IMR-90 (cell line): ENCODE results near the gene PCP4L1. TPM values are rescaled to one million over a fixed set of nuclear protein-coding genes. Genes with fewer than 3 reads are reported as not detected.

Experiments used
- ATAC-seq: fragments of 200-7000 bp; cut with Tn5 transposase; 2 replicates; pipeline ENCODE4 v1.9.1; 2020; ENCODE audit warnings: low read depth, mild to moderate bottlenecking, moderate library complexity
- BruUV-seq: library from RNA; stranded (reverse); fragments of 400-500 nt; replicated peaks from 2 replicates; lab custom pipeline; 2021; lab: Mats Ljungman, UMichigan
- CTCF ChIA-PET: fragments of 300-600 bp; formaldehyde crosslinking; extraction: SDS; loops from one replicate; lab custom pipeline; 2021; ENCODE audit warnings: antibody characterized with exemption; lab: Yijun Ruan, JAX
- POLR2A ChIA-PET: fragments of 300-600 bp; sonication (Branson Sonifier 250); formaldehyde crosslinking; loops from one replicate; lab custom pipeline; 2022; ENCODE audit warnings: antibody characterized with exemption; ENCODE audit not compliant: unreplicated experiment; lab: Charles Lee
- DNase-seq: peaks from one replicate; pipeline ENCODE4 v3.0.0; 2013
- H2AFZ ChIP-seq: replicated peaks from 2 replicates; pipeline ENCODE3; 2013; ENCODE audit warnings: low read length, mild to moderate bottlenecking; ENCODE audit not compliant: poor library complexity
- H2AK5ac ChIP-seq: 2 replicates; pipeline ENCODE4 v1.6.1; 2013; ENCODE audit warnings: low read depth, low read length, inconsistent platforms
- H2AK9ac ChIP-seq: replicated peaks from 2 replicates; pipeline ENCODE3; 2013; ENCODE audit warnings: mild to moderate bottlenecking, low read depth, low read length, moderate library complexity; ENCODE audit not compliant: poor library complexity
- H2BK120ac ChIP-seq: 2 replicates; pipeline ENCODE4 v1.6.1; 2013; ENCODE audit warnings: low read depth, low read length, inconsistent platforms
- H2BK15ac ChIP-seq: 3 replicates; pipeline ENCODE4 v1.6.1; 2013; ENCODE audit warnings: low read depth, low read length, inconsistent platforms
- H2BK20ac ChIP-seq: 2 replicates; pipeline ENCODE4 v1.6.1; 2013; ENCODE audit warnings: low read depth, mild to moderate bottlenecking, inconsistent platforms, low read length, moderate library complexity
- H2BK5ac ChIP-seq: 2 replicates; pipeline ENCODE4 v1.6.1; 2013; ENCODE audit warnings: mild to moderate bottlenecking, low read depth, low read length, inconsistent platforms; ENCODE audit not compliant: poor library complexity, severe bottlenecking
- H3K14ac ChIP-seq: replicated peaks from 2 replicates; pipeline ENCODE4 v1.6.1; 2013; ENCODE audit warnings: low read depth, low read length, inconsistent platforms
- H3K18ac ChIP-seq: 2 replicates; pipeline ENCODE4 v1.6.1; 2013; ENCODE audit warnings: low read depth, low read length, control low read depth
- H3K23ac ChIP-seq: 2 replicates; pipeline ENCODE4 v1.6.1; 2013; ENCODE audit warnings: low read depth, low read length, inconsistent platforms
- H3K27ac ChIP-seq: 2 replicates; pipeline ENCODE4 v1.5.1; 2013; ENCODE audit warnings: mild to moderate bottlenecking, control low read depth, low read length; ENCODE audit not compliant: insufficient read depth
- H3K27me3 ChIP-seq: 2 replicates; pipeline ENCODE4 v1.6.1; 2013; ENCODE audit warnings: low read length; ENCODE audit not compliant: control insufficient read depth, insufficient read depth
- H3K36me3 ChIP-seq: 2 replicates; pipeline ENCODE4 v1.6.1; 2013; ENCODE audit warnings: low read length, mixed read lengths; ENCODE audit not compliant: control insufficient read depth, insufficient read depth
- H3K4ac ChIP-seq: 2 replicates; pipeline ENCODE4 v1.6.1; 2013; ENCODE audit warnings: low read depth, low read length, inconsistent platforms
- H3K4me1 ChIP-seq: 2 replicates; pipeline ENCODE4 v1.6.1; 2013; ENCODE audit warnings: low read length, mixed read lengths; ENCODE audit not compliant: control insufficient read depth, insufficient read depth
- H3K4me2 ChIP-seq: 2 replicates; pipeline ENCODE4 v1.6.1; 2013; ENCODE audit warnings: low read depth, mild to moderate bottlenecking, control low read depth, low read length, moderate library complexity
- H3K4me3 ChIP-seq: 2 replicates; pipeline ENCODE4 v1.5.1; 2013; ENCODE audit warnings: low read depth, mild to moderate bottlenecking, control low read depth, low read length, moderate library complexity; ENCODE audit not compliant: insufficient read depth
- H3K56ac ChIP-seq: 2 replicates; pipeline ENCODE4 v1.6.1; 2013; ENCODE audit warnings: low read length, inconsistent platforms; ENCODE audit not compliant: insufficient read depth; ENCODE audit errors: extremely low read depth
- H3K79me1 ChIP-seq, 2 experiments: 2 replicates each; pipeline ENCODE4 v1.6.1; 2013; ENCODE audit warnings: low read length in 2 of 2, inconsistent platforms in 1 of 2, low read depth in 1 of 2
- H3K9ac ChIP-seq: 2 replicates; pipeline ENCODE4 v1.6.1; 2013; ENCODE audit warnings: low read depth, low read length, control low read depth
- H3K9me1 ChIP-seq: 2 replicates; pipeline ENCODE4 v1.6.1; 2013; ENCODE audit warnings: low read length, inconsistent platforms; ENCODE audit not compliant: insufficient read depth
- H3K9me3 ChIP-seq: 2 replicates; pipeline ENCODE4 v1.6.1; 2013; ENCODE audit warnings: low read length; ENCODE audit not compliant: control insufficient read depth, insufficient read depth
- H4K20me1 ChIP-seq: 2 replicates; pipeline ENCODE4 v1.6.1; 2013; ENCODE audit warnings: low read length, inconsistent platforms; ENCODE audit not compliant: insufficient read depth
- H4K5ac ChIP-seq: 2 replicates; pipeline ENCODE4 v1.6.1; 2013; ENCODE audit warnings: mild to moderate bottlenecking, low read depth, low read length, control low read depth
- H4K8ac ChIP-seq, 2 experiments: 2 replicates each; pipeline ENCODE4 v1.6.1; 2013; ENCODE audit warnings: low read depth in 2 of 2, low read length in 2 of 2, control low read depth in 1 of 2, inconsistent platforms in 1 of 2
- H4K91ac ChIP-seq: 2 replicates; pipeline ENCODE4 v1.6.1; 2013; ENCODE audit warnings: low read depth, low read length, inconsistent platforms; ENCODE audit not compliant: insufficient read depth
- BHLHE40 ChIP-seq: fragments of 150-350 bp; IDR thresholded peaks from 2 replicates; pipeline ENCODE4 v1.6.1; 2016; ENCODE audit warnings: mild to moderate bottlenecking, low read depth, low read length
- MAFK ChIP-seq: IDR thresholded peaks from 2 replicates; pipeline ENCODE4 v1.6.1; 2012; ENCODE audit warnings: low read depth, low read length, improper control_type of control experiment
- MAZ ChIP-seq: IDR thresholded peaks from 2 replicates; pipeline ENCODE4 v1.6.1; 2012; ENCODE audit warnings: low read depth, mild to moderate bottlenecking, low read length, improper control_type of control experiment, moderate library complexity, borderline replicate concordance
- POLR2A ChIP-seq: IDR thresholded peaks from 2 replicates; pipeline ENCODE4 v1.6.1; 2012; ENCODE audit warnings: mild to moderate bottlenecking, low read depth, low read length
- RCOR1 ChIP-seq: IDR thresholded peaks from 2 replicates; pipeline ENCODE4 v1.6.1; 2012; ENCODE audit warnings: mild to moderate bottlenecking, low read length, improper control_type of control experiment; ENCODE audit not compliant: insufficient replicate concordance
- SMC3 ChIP-seq: fragments of 150-350 bp; IDR thresholded peaks from 2 replicates; pipeline ENCODE4 v1.6.1; 2016; ENCODE audit warnings: low read depth, mild to moderate bottlenecking, antibody characterized with exemption, low read length, moderate library complexity
- WGBS, 2 experiments: methylation state at CpG; one replicate each; pipeline versions ENCODE4 v1.1.5 to v1.1.7; 2013; ENCODE audit warnings: missing lambda C conversion rate in 2 of 2; ENCODE audit not compliant: insufficient read length in 1 of 2; ENCODE audit errors: extremely low coverage in 2 of 2; 5-methylcytosine and 5-hydroxymethylcytosine counted together
- dilution Hi-C: fragments of 300-500 bp; cut with HindIII; formaldehyde crosslinking; loops from one replicate; pipeline ENCODE4 v1.14.3; 2018; ENCODE audit warnings: low sequenced_read_pairs; ENCODE audit not compliant: unreplicated experiment
- in situ Hi-C: fragments of 300-500 bp; cut with MboI; formaldehyde crosslinking; loops from 3 replicates; pipeline ENCODE4 v1.14.3; 2019; ENCODE audit warnings: low sequenced_read_pairs, inconsistent platforms, mixed read lengths
- intact Hi-C: fragments of 100-400 bp; cut with micrococcal nuclease; formaldehyde crosslinking; loops from 2 replicates; pipeline ENCODE4 v1.10.0; 2022
- polyA plus RNA-seq, 3 experiments: library from polyadenylated mRNA; depleted of rRNA; stranded (reverse); fragments of >200 nt; gene quantifications; 2 replicates each; pipeline ENCODE4 v1.2.3, GENCODE V29; 2012; ENCODE audit warnings: low replicate concordance in 1 of 3
- total RNA-seq: library from RNA; depleted of rRNA; stranded (reverse); fragments of >200 nt; gene quantifications from 2 replicates; pipeline ENCODE4 v1.2.3, GENCODE V29; 2012
- TF ChIP-seq, protein P1 (sequence below): fragments of 150-350 bp; IDR thresholded peaks from 2 replicates; pipeline ENCODE4 v1.6.1; 2016; ENCODE audit warnings: low read depth, mild to moderate bottlenecking, low read length, moderate library complexity, borderline replicate concordance

Gene PCP4L1
- total and polyA plus RNA-seq, 2 of the 4 experiments (the other 2 are of a cell fraction): not detected

DNA sequence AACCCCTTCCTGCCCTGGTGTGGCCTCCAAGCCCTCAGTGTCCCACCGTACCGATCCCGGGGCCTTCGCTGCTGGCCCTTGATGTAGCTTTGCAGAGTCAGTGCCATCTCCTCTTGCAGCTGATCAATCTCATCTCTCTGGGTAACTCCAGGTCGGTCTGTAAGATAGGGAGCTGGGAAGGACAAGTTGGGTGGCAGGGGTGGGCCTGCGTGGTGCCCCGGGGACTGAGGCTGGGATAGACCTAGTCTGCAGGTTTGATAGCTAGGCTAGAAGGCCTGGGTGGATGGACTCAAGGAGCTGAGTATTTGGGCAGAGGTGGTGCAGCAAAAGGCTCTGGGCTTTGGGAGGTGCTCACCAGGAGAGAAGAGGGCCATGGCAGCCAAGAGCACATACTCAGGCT, 27.8 kb upstream of the PCP4L1 start:
- Histone ChIP-seq H3K18ac (no peak overlapping the region), H4K5ac (no peak overlapping the region), H3K23ac (no peak overlapping the region), H2BK15ac (no peak overlapping the region), H3K9ac (no peak overlapping the region), H4K20me1 (no peaks in the 10 kb centered on the region), H3K79me1 (peaks cover 9 to 17% of the 10 kb centered on the region in 2 experiments; a peak in 3 of 4 replicates), H2BK5ac (no peak overlapping the region), H3K9me3 (no peaks in the 10 kb centered on the region), H2AFZ (no peak overlapping the region), H3K56ac (no peak overlapping the region), H2AK9ac (no peak overlapping the region), H3K36me3 (peaks cover 19% of the 10 kb centered on the region), H4K91ac (no peak overlapping the region), H2BK120ac (no peak overlapping the region), H4K8ac (no peak overlapping the region), H3K4me3 (no peak overlapping the region), H3K14ac (no peak overlapping the region), H3K4ac (no peak overlapping the region), H2BK20ac (no peak overlapping the region), H2AK5ac (no peak overlapping the region), H3K27ac (no peak overlapping the region), H3K27me3 (no peaks in the 10 kb centered on the region), H3K9me1 (peaks cover 8% of the 10 kb centered on the region; the same call in 1 of the 2 replicates), H3K4me1 (peaks cover 7% of the 10 kb centered on the region; the same call in 1 of the 2 replicates), H3K4me2 (no peak overlapping the region)
- dilution Hi-C loops (no loop called here), intact Hi-C loops (no loop called here), in situ Hi-C loops (no loop called here)
- no TSS peak for BruUV-seq
- DNase-seq: no peak
- TF ChIP-seq SMC3 (no peak), MAZ (no peak), POLR2A (no peak), MAFK (no peak), BHLHE40 (no peak), RCOR1 (no peak)
- TF ChIP-seq, protein P1, sequence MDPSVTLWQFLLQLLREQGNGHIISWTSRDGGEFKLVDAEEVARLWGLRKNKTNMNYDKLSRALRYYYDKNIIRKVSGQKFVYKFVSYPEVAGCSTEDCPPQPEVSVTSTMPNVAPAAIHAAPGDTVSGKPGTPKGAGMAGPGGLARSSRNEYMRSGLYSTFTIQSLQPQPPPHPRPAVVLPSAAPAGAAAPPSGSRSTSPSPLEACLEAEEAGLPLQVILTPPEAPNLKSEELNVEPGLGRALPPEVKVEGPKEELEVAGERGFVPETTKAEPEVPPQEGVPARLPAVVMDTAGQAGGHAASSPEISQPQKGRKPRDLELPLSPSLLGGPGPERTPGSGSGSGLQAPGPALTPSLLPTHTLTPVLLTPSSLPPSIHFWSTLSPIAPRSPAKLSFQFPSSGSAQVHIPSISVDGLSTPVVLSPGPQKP: no peak
- ChIA-PET POLR2A (no interaction called here), CTCF (interaction anchor here (1.2 to 1.3 kb wide), 2 partner anchors 151 to 519 kb away, joined by 5 to 7 read pairs; partner anchors contain the start of gene DUSP12)
- 95% methylated on average over 4 of the region's 7 CpGs; no CpG with 5 or more reads in 1 of the 2 experiments for WGBS, 2 experiments
- ATAC-seq: no peak
